Lower lobe of right lung (tissue), 2 donors: ENCODE data around the gene LMO1. TPM values are rescaled to one million over a fixed set of nuclear protein-coding genes. Genes with fewer than 3 reads are reported as not detected.

Experiments
- ATAC-seq, 2 donors: fragments of 200-7000 bp; cut with Tn5 transposase; one replicate each; pipeline ENCODE4 v1.9.1; 2020 to 2022; ENCODE audit warnings: mild to moderate bottlenecking in 2 of 2, moderate library complexity in 2 of 2
- DNase-seq: peaks from one replicate; pipeline ENCODE4 v3.0.0-alpha.2; 2020
- H3K27ac ChIP-seq: fragments of 200-600 bp; one replicate; pipeline ENCODE4 v1.8.0; 2022
- H3K27me3 ChIP-seq: fragments of 200-600 bp; one replicate; pipeline ENCODE4 v1.8.0; 2022; ENCODE audit warnings: low read depth
- H3K36me3 ChIP-seq: fragments of 200-600 bp; one replicate; pipeline ENCODE4 v1.8.0; 2022; ENCODE audit warnings: mild to moderate bottlenecking
- H3K4me1 ChIP-seq: fragments of 200-600 bp; one replicate; pipeline ENCODE4 v1.8.0; 2022
- H3K4me3 ChIP-seq: fragments of 200-600 bp; one replicate; pipeline ENCODE4 v1.8.0; 2022; ENCODE audit warnings: mild to moderate bottlenecking
- H3K9me3 ChIP-seq: fragments of 200-600 bp; one replicate; pipeline ENCODE4 v1.8.0; 2022
- CTCF ChIP-seq: fragments of 200-600 bp; IDR thresholded peaks from one replicate; pipeline ENCODE4 v1.8.0; 2022; ENCODE audit warnings: antibody characterized with exemption, mild to moderate bottlenecking
- intact Hi-C: fragments of 100-400 bp; cut with DNase I; formaldehyde crosslinking; loops from one replicate; pipeline ENCODE4 v1.11.0; 2022
- total RNA-seq: library from RNA; stranded (reverse); fragmentation: NEBNext Ultra II Directional; extraction: Animal tissue kit (Norgen Biotek cat#: 25700); gene quantifications from one replicate; pipeline ENCODE4 v1.2.1, GENCODE V29; 2021
- donor health status: DM: no; HTN: yes; CAD: no; lungs with severe emphysema.

Gene LMO1
- total RNA-seq, 1 donor from 2014 or later: not detected

- Histone ChIP-seq H3K27ac (no peak overlapping the region), H3K9me3 (no peaks in the 10 kb centered on the region), H3K4me3 (no peak overlapping the region), H3K27me3 (no peaks in the 10 kb centered on the region), H3K4me1 (no peaks in the 10 kb centered on the region), H3K36me3 (no peaks in the 10 kb centered on the region)
- DNase-seq (no peak), ATAC-seq (no peak)
- TF ChIP-seq CTCF: no peak
- intact Hi-C loops: no loop called here
Observed at GRCh38 chr11:8296872-8297271, 33.2 kb upstream of the LMO1 start.

- Histone ChIP-seq H3K36me3 (no peaks in the 10 kb centered on the region), H3K4me3 (no peak overlapping the region), H3K9me3 (no peaks in the 10 kb centered on the region), H3K4me1 (no peaks in the 10 kb centered on the region), H3K27me3 (no peaks in the 10 kb centered on the region), H3K27ac (no peak overlapping the region)
- intact Hi-C loops: no loop called here
- no peak for TF ChIP-seq CTCF
- DNase-seq: no peak
- ATAC-seq: no peak
Observed at GRCh38 chr11:8296038-8296649, 32.5 kb upstream of the LMO1 start.

- TF ChIP-seq CTCF: no peak
- Histone ChIP-seq H3K36me3 (no peaks in the 10 kb centered on the region), H3K4me1 (no peaks in the 10 kb centered on the region), H3K4me3 (no peak overlapping the region), H3K27me3 (no peaks in the 10 kb centered on the region), H3K9me3 (no peaks in the 10 kb centered on the region), H3K27ac (no peak overlapping the region)
- no peak for ATAC-seq
- DNase-seq: no peak
- intact Hi-C loops: no loop called here
Observed at GRCh38 chr11:8294251-8294935, 30.7 kb upstream of the LMO1 start.

GRCh38 chr11:8293171-8293570 is 29.5 kb upstream of the LMO1 start:
- ATAC-seq (no peak), DNase-seq (no peak)
- Histone ChIP-seq H3K4me3 (no peak overlapping the region), H3K27me3 (no peaks in the 10 kb centered on the region), H3K27ac (no peak overlapping the region), H3K36me3 (no peaks in the 10 kb centered on the region), H3K9me3 (no peaks in the 10 kb centered on the region), H3K4me1 (no peaks in the 10 kb centered on the region)
- intact Hi-C loops: no loop called here
- no peak for TF ChIP-seq CTCF

GRCh38 chr11:8292351-8292750 is 28.7 kb upstream of the LMO1 start:
- no peak for TF ChIP-seq CTCF
- Histone ChIP-seq H3K9me3 (no peaks in the 10 kb centered on the region), H3K4me1 (no peaks in the 10 kb centered on the region), H3K27me3 (no peaks in the 10 kb centered on the region), H3K27ac (no peak overlapping the region), H3K36me3 (no peaks in the 10 kb centered on the region), H3K4me3 (no peak overlapping the region)
- ATAC-seq: no peak
- intact Hi-C loops: no loop called here
- DNase-seq: no peak
